K562 (cell line): ENCODE measurements around the gene OPRD1. TPM values are rescaled to one million over a fixed set of nuclear protein-coding genes. Genes with fewer than 3 reads are reported as not detected.

ENCODE experiments used
- ATAC-seq: fragments of 200-7000 bp; cut with Tn5 transposase; 3 replicates; pipeline ENCODE4 v1.9.1; 2020; ENCODE audit warnings: moderate library complexity
- BruUV-seq: library from RNA; stranded (reverse); fragments of 400-500 nt; replicated peaks from 2 replicates; lab custom pipeline; 2021; lab: Mats Ljungman, UMichigan
- CTCF ChIA-PET: fragments of 300-600 bp; formaldehyde crosslinking; extraction: SDS; loops from one replicate; lab custom pipeline; 2021; ENCODE audit warnings: low intra/inter-chr PET ratio; lab: Yijun Ruan, JAX
- POLR2A ChIA-PET: fragments of 300-600, 350-650 bp; sonication (Branson Sonifier 250); formaldehyde crosslinking; extraction: SDS; loops from one replicate; lab custom pipeline; 2021; ENCODE audit warnings: antibody characterized with exemption, inconsistent platforms; lab: Yijun Ruan, JAX
- DNase-seq, 4 experiments: peaks; one replicate each; pipeline versions ENCODE4 v3.0.0 to v3.0.0-alpha.2; 2011 to 2018; ENCODE audit warnings: low spot score in 3 of 4, mixed read lengths in 3 of 4; ENCODE audit errors: extremely low read depth in 1 of 4
- FAIRE-seq: peaks from 2 replicates; lab custom pipeline; 2011; peaks lifted over from hg19 to GRCh38; lab: Jason Lieb, UNC
- H2AFZ ChIP-seq: 2 replicates; pipeline ENCODE4 v1.6.0; 2011; ENCODE audit warnings: low read depth, low read length, control low read depth, inconsistent platforms
- H3K27ac ChIP-seq: fragments of 200-600 bp; 3 replicates; pipeline ENCODE4 v1.8.0; 2011; ENCODE audit warnings: low read depth, mild to moderate bottlenecking, control low read depth, inconsistent platforms, low read length, moderate library complexity, mixed read lengths; ENCODE audit errors: extremely low read depth
- H3K27me3 ChIP-seq, 2 experiments: fragments of 300-600 bp in 1 of 2; 2 replicates in 1 of 2; 3 replicates in 1 of 2; pipeline versions ENCODE4 v1.6.0 to v1.8.0; 2011; ENCODE audit warnings: inconsistent platforms in 2 of 2, low read length in 2 of 2, mild to moderate bottlenecking in 1 of 2, mixed read lengths in 1 of 2, moderate library complexity in 1 of 2; ENCODE audit not compliant: control insufficient read depth in 2 of 2, insufficient read depth in 2 of 2
- H3K36me3 ChIP-seq: fragments of 300-600 bp; 3 replicates; pipeline ENCODE4 v1.8.0; 2011; ENCODE audit warnings: mild to moderate bottlenecking, low read length, inconsistent platforms; ENCODE audit not compliant: control insufficient read depth, insufficient read depth
- H3K4me1 ChIP-seq, 2 experiments: fragments of 200-600 bp in 1 of 2; replicated peaks in 1 of 2; 2 replicates in 1 of 2; 3 replicates in 1 of 2; pipeline versions ENCODE4 v1.5.1 to v1.8.0; 2011; ENCODE audit warnings: inconsistent platforms in 2 of 2, low read length in 2 of 2, mild to moderate bottlenecking in 1 of 2, mixed read lengths in 1 of 2, moderate library complexity in 1 of 2; ENCODE audit not compliant: control insufficient read depth in 2 of 2, insufficient read depth in 2 of 2
- H3K4me2 ChIP-seq: 2 replicates; pipeline ENCODE4 v1.6.1; 2011; ENCODE audit warnings: low read length, control low read depth, inconsistent platforms, mixed read lengths; ENCODE audit not compliant: insufficient read depth
- H3K4me3 ChIP-seq: fragments of 200-600 bp; sonication (generic), shearing (Covaris generic); 2 replicates; pipeline ENCODE4 v1.5.1; 2016; ENCODE audit warnings: control low read depth, inconsistent platforms
- H3K79me2 ChIP-seq: fragments of 200-600 bp; 3 replicates; pipeline ENCODE4 v1.8.0; 2011; ENCODE audit warnings: low read length, inconsistent platforms; ENCODE audit not compliant: control insufficient read depth, insufficient read depth
- H3K9ac ChIP-seq, 2 experiments: 2 replicates each; pipeline versions ENCODE4 v1.6.0 to v1.6.1; 2011; ENCODE audit warnings: low read depth in 2 of 2, low read length in 2 of 2, control low read depth in 1 of 2, inconsistent platforms in 1 of 2, mild to moderate bottlenecking in 1 of 2, mixed read lengths in 1 of 2; ENCODE audit not compliant: insufficient read depth in 1 of 2
- H3K9me1 ChIP-seq: one replicate; pipeline ENCODE4 v1.6.0; 2011; ENCODE audit warnings: inconsistent platforms, mild to moderate bottlenecking, low read length, moderate library complexity; ENCODE audit not compliant: control insufficient read depth, insufficient read depth
- H3K9me3 ChIP-seq: replicated peaks from 2 replicates; pipeline ENCODE4 v1.5.1; 2011; ENCODE audit warnings: low read depth, low read length, inconsistent platforms; ENCODE audit not compliant: control insufficient read depth, insufficient read depth
- H4K20me1 ChIP-seq: replicated peaks from 2 replicates; pipeline ENCODE4 v1.6.1; 2011; ENCODE audit warnings: low read length, inconsistent platforms, mixed read lengths; ENCODE audit not compliant: control insufficient read depth, insufficient read depth
- BHLHE40 ChIP-seq: IDR thresholded peaks from 2 replicates; pipeline ENCODE4 v1.6.1; 2011; ENCODE audit warnings: low read length, improper control_type of control experiment
- CEBPG ChIP-seq, 3 experiments: fragments of 200-800 bp in 1 of 3; sonication (Bioruptor generic) in 1 of 3; sonication (generic) in 1 of 3; formaldehyde crosslinking in 1 of 3; IDR thresholded peaks in 2 of 3; conservative IDR thresholded peaks in 1 of 3; 2 replicates each; pipeline versions ENCODE4 v1.6.1 to v1.8.0; 2016 to 2022; ENCODE audit warnings: missing compliant biosample characterization in 2 of 3, missing genetic modification characterization in 2 of 3, mild to moderate bottlenecking in 1 of 3, missing genetic modification reagents in 1 of 3
- HLTF ChIP-seq: fragments of 450-650 bp; IDR thresholded peaks from 2 replicates; pipeline ENCODE4 v1.6.1; 2016
- LARP7 ChIP-seq: fragments of 450-650 bp; IDR thresholded peaks from 2 replicates; pipeline ENCODE4 v1.6.1; 2016
- POLR2AphosphoS5 ChIP-seq: IDR thresholded peaks from 2 replicates; pipeline ENCODE4 v1.6.1; 2011; ENCODE audit warnings: mild to moderate bottlenecking, low read depth, low read length, moderate library complexity; ENCODE audit not compliant: control insufficient read depth, insufficient read depth
- ZNF197 ChIP-seq: fragments of 200-800 bp; sonication (Bioruptor generic); IDR thresholded peaks from 2 replicates; pipeline ENCODE4 v1.6.1; 2016; ENCODE audit warnings: low read depth, missing genetic modification characterization, missing compliant biosample characterization
- WGBS: fragments of 100-300 bp; shearing (Covaris generic); methylation state at CpG from one replicate; pipeline ENCODE4 v1.1.6; 2016; ENCODE audit warnings: low coverage, mixed read lengths; ENCODE audit not compliant: insufficient coverage; ENCODE audit errors: missing lambda C conversion rate; 5-methylcytosine and 5-hydroxymethylcytosine counted together
- in situ Hi-C: fragments of 300-500 bp; cut with MboI; formaldehyde crosslinking; loops from 4 replicates; pipeline ENCODE4 v1.15.0; 2018; ENCODE audit warnings: inconsistent platforms, mixed read lengths
- intact Hi-C: fragments of 100-400 bp; cut with micrococcal nuclease; formaldehyde crosslinking; loops from 2 replicates; pipeline ENCODE4 v1.14.2; 2022
- polyA plus RNA-seq, 8 experiments: library from polyadenylated mRNA; depleted of rRNA in 4 of 8; stranded (reverse) in 5 of 8; unstranded in 3 of 8; fragments of >200 nt; fragmentation: Nextera tagmentation in 2 of 8; fragmentation: Illumina TruSeq in 1 of 8; extraction: Ambion mirVana in 2 of 8; extraction: Trizol in 1 of 8; gene quantifications; 2 replicates each; pipeline versions ENCODE4 v1.2.1 to v1.2.3, GENCODE V29; 2011 to 2014; ENCODE audit warnings: inconsistent platforms in 1 of 8, missing spikeins in 1 of 8
- total RNA-seq, 7 experiments: library from RNA; depleted of rRNA in 6 of 7; stranded (reverse); fragments of >200 nt in 6 of 7; fragmentation: Illumina TruSeq in 2 of 7; extraction: Trizol in 2 of 7; gene quantifications; 2 replicates each; pipeline versions ENCODE4 v1.2.1 to v1.2.3, GENCODE V29; 2011 to 2021; ENCODE audit warnings: low replicate concordance in 1 of 7
- TF ChIP-seq, protein P1 (sequence below), 2 experiments: fragments of 450-650 bp; conservative IDR thresholded peaks; 2 replicates each; pipeline ENCODE4 v1.6.1; 2017; ENCODE audit warnings: mild to moderate bottlenecking in 2 of 2, moderate library complexity in 2 of 2
- TF ChIP-seq, protein P2 (sequence below): fragments of 450-650 bp; IDR thresholded peaks from 2 replicates; pipeline ENCODE4 v1.6.1; 2017; ENCODE audit warnings: antibody characterized with exemption, mild to moderate bottlenecking
- TF ChIP-seq, protein P3 (sequence below): fragments of 450-650 bp; IDR thresholded peaks from 2 replicates; pipeline ENCODE4 v1.6.1; 2016; ENCODE audit warnings: antibody characterized with exemption
- TF ChIP-seq, protein P4 (sequence below): sonication (generic); formaldehyde crosslinking; IDR thresholded peaks from 2 replicates; pipeline ENCODE4 v1.8.0; 2022; ENCODE audit warnings: missing genetic modification reagents, mild to moderate bottlenecking, moderate library complexity, borderline replicate concordance

The OPRD1 gene
- total and polyA plus RNA-seq, 9 of the 15 experiments (the other 6 are each of a cell fraction or from before 2014, with no cell fraction given): under 0.01 to 0.03 (median under 0.01) TPM; not detected in 6

DNA sequence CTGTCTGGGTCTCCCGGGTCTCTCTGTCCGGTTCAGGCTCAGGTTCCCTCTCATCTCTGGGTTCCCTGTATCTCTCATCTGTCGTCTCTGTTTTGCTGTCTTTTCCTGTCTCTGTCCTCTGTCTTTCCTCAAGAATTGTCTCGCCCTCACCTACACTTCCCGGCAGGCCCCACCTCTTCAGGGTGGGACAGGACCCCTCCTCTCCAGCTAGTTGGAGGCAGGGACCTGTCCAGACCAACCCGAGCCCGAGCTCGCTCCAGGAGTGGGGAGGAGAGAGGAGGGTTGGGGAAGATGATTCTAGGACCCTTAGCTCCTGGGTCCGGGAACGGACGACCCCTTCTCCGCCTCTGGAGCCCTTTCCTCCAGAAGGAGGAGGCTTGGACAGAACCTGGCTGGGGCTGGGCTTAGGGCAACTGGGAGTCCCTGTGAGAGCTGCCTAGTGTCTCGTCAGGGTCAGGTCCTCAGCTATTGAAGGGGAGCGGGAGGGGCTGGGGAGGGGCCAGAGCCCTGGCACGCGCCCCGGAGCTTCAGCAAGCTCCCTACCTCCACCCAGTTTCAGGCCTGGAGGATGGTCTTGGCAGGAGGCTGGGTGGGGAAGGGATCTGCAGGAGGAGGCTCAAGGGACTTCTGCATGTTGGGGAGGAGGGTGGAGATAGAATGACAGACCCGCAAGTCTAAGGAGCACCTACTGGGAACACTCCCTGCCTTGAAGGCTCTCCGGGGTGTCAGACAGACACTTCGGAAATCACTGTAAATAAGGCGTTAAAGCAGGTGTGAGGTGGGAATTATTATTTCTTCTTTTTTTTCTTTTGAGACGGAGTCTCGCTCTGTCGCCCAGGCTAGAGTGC lies 76.1 kb downstream of the OPRD1 start:
- WGBS: 18% methylated on average over 24 of the region's 24 CpGs
- no peak for TF ChIP-seq CEBPG (CRISPR knock-in tag; IDR thresholded peaks at IDR 0.05)
- TF ChIP-seq CEBPG (tag; conservative IDR thresholded peaks at IDR 0.05 in 1 of 2, IDR thresholded peaks at IDR 0.05 in 1 of 2): no peak
- no peak for TF ChIP-seq ZNF197 (CRISPR knock-in tag)
- TF ChIP-seq LARP7: peak; percentile 61
- TF ChIP-seq, protein P1, sequence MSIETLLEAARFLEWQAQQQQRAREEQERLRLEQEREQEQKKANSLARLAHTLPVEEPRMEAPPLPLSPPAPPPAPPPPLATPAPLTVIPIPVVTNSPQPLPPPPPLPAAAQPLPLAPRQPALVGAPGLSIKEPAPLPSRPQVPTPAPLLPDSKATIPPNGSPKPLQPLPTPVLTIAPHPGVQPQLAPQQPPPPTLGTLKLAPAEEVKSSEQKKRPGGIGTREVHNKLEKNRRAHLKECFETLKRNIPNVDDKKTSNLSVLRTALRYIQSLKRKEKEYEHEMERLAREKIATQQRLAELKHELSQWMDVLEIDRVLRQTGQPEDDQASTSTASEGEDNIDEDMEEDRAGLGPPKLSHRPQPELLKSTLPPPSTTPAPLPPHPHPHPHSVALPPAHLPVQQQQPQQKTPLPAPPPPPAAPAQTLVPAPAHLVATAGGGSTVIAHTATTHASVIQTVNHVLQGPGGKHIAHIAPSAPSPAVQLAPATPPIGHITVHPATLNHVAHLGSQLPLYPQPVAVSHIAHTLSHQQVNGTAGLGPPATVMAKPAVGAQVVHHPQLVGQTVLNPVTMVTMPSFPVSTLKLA (conservative IDR thresholded peaks at IDR 0.05): peak in 1 of 2 experiments; percentile 38; a peak in 2 of 4 replicates
- TF ChIP-seq, protein P2, sequence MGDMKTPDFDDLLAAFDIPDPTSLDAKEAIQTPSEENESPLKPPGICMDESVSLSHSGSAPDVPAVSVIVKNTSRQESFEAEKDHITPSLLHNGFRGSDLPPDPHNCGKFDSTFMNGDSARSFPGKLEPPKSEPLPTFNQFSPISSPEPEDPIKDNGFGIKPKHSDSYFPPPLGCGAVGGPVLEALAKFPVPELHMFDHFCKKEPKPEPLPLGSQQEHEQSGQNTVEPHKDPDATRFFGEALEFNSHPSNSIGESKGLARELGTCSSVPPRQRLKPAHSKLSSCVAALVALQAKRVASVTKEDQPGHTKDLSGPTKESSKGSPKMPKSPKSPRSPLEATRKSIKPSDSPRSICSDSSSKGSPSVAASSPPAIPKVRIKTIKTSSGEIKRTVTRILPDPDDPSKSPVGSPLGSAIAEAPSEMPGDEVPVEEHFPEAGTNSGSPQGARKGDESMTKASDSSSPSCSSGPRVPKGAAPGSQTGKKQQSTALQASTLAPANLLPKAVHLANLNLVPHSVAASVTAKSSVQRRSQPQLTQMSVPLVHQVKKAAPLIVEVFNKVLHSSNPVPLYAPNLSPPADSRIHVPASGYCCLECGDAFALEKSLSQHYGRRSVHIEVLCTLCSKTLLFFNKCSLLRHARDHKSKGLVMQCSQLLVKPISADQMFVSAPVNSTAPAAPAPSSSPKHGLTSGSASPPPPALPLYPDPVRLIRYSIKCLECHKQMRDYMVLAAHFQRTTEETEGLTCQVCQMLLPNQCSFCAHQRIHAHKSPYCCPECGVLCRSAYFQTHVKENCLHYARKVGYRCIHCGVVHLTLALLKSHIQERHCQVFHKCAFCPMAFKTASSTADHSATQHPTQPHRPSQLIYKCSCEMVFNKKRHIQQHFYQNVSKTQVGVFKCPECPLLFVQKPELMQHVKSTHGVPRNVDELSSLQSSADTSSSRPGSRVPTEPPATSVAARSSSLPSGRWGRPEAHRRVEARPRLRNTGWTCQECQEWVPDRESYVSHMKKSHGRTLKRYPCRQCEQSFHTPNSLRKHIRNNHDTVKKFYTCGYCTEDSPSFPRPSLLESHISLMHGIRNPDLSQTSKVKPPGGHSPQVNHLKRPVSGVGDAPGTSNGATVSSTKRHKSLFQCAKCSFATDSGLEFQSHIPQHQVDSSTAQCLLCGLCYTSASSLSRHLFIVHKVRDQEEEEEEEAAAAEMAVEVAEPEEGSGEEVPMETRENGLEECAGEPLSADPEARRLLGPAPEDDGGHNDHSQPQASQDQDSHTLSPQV: peak; percentile 38; the same call in 1 of the 2 replicates
- TF ChIP-seq HLTF: 0 out of 2 replicates have a peak, but pooled peaks have one; percentile 38
- no peak for TF ChIP-seq POLR2AphosphoS5
- TF ChIP-seq, protein P3, sequence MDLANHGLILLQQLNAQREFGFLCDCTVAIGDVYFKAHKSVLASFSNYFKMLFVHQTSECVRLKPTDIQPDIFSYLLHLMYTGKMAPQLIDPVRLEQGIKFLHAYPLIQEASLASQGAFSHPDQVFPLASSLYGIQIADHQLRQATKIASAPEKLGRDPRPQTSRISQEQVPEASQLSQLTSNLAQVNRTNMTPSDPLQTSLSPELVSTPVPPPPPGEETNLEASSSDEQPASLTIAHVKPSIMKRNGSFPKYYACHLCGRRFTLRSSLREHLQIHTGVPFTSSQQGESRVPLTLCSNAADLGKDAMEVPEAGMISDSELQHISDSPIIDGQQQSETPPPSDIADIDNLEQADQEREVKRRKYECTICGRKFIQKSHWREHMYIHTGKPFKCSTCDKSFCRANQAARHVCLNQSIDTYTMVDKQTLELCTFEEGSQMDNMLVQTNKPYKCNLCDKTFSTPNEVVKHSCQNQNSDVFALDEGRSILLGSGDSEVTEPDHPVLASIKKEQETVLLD: no peak
- TF ChIP-seq BHLHE40: 0 out of 2 replicates have a peak, but pooled peaks have one; percentile 29
- TF ChIP-seq, protein P4, sequence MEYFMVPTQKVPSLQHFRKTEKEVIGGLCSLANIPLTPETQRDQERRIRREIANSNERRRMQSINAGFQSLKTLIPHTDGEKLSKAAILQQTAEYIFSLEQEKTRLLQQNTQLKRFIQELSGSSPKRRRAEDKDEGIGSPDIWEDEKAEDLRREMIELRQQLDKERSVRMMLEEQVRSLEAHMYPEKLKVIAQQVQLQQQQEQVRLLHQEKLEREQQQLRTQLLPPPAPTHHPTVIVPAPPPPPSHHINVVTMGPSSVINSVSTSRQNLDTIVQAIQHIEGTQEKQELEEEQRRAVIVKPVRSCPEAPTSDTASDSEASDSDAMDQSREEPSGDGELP (CRISPR knock-in tag): peak; percentile 39; the same call in 1 of the 2 replicates

More for the DNA sequence above, 76.1 kb downstream of the OPRD1 start:
- ChIA-PET CTCF (interaction anchor here (0.9 kb wide), 1 partner anchor 145 kb away, joined by 3 read pairs; no protein-coding TSS in a partner anchor), POLR2A (interaction anchor here (0.6 to 2.7 kb wide), 10 partner anchors 15 to 1163 kb away, joined by 3 to 14 read pairs (median 3); partner anchors contain the start of gene RNU11)
- Histone ChIP-seq H3K27ac (peak overlapping the region; percentile 87), H3K4me2 (peak overlapping the region; percentile 97), H2AFZ (peak overlapping the region; percentile 49; the same call in 1 of the 2 replicates), H3K9me3 (no peaks in the 10 kb centered on the region), H3K9ac (peak overlapping the region; percentile 93 to 96), H3K27me3 (no peaks in the 10 kb centered on the region), H3K36me3 (peaks cover 37% of the 10 kb centered on the region), H3K4me3 (peak overlapping the region; percentile 81), H3K9me1 (peaks cover 13% of the 10 kb centered on the region), H3K4me1 (peaks cover 57 to 77% of the 10 kb centered on the region in 2 experiments), H4K20me1 (peaks cover 21% of the 10 kb centered on the region; the same call in 1 of the 2 replicates), H3K79me2 (peaks cover 71% of the 10 kb centered on the region)
- BruUV-seq: no TSS peak
- FAIRE-seq (no peak), DNase-seq (peak; percentile 47 to 77 (median 55)), ATAC-seq (peak; percentile 13)
- in situ Hi-C loops (no loop called here), intact Hi-C loops (no loop called here)
